ES-I3 (cell line): ENCODE data around the gene ATF5.
"Not testable (repeated sequence)": the region's sequence is repeated elsewhere in the genome, so short reads cannot be mapped to it uniquely, and the experiment has no call there.

ENCODE experiments used
- H3K36me3 ChIP-seq: 2 replicates; pipeline ENCODE4 v1.6.1; 2013; ENCODE audit warnings: mild to moderate bottlenecking, low read length, control low read depth, moderate library complexity; ENCODE audit not compliant: insufficient read depth
- H3K4me1 ChIP-seq: 2 replicates; pipeline ENCODE4 v1.6.1; 2013; ENCODE audit warnings: mild to moderate bottlenecking, control low read depth, low read length; ENCODE audit not compliant: insufficient read depth
- H3K9ac ChIP-seq: 2 replicates; pipeline ENCODE4 v1.6.1; 2013; ENCODE audit warnings: low read depth, mild to moderate bottlenecking, low read length, moderate library complexity
- H3K9me3 ChIP-seq: 2 replicates; pipeline ENCODE4 v1.6.1; 2013; ENCODE audit warnings: mild to moderate bottlenecking, low read length, moderate library complexity; ENCODE audit not compliant: control insufficient read depth, insufficient read depth

The ATF5 gene

DNA sequence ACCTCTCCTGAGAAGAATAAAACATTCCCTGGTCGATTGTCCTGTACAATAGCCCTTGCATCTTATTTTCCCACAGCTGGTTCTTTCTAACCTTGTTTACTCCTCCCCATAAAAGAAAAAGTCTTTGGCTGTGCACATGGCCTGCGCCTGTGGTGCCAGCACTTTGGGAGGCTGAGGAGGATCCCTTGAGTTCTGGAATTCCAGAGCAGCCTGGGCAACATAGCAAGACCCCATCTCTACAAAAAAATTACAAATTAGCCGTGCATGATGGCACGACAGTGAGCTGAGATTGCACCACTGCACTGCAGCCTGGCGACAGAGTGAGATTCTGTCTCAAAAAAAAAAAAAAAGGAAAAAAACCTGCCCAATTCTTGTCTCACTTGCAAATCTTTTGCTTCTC is 7.5 kb downstream of the ATF5 start:
- H3K9me3 ChIP-seq = no peaks in the 10 kb centered on the region
- H3K36me3 ChIP-seq = no peaks in the 10 kb centered on the region
- H3K4me1 ChIP-seq = no peaks in the 10 kb centered on the region; the same call in 1 of the 2 replicates
- no peak overlapping the region for H3K9ac ChIP-seq

DNA sequence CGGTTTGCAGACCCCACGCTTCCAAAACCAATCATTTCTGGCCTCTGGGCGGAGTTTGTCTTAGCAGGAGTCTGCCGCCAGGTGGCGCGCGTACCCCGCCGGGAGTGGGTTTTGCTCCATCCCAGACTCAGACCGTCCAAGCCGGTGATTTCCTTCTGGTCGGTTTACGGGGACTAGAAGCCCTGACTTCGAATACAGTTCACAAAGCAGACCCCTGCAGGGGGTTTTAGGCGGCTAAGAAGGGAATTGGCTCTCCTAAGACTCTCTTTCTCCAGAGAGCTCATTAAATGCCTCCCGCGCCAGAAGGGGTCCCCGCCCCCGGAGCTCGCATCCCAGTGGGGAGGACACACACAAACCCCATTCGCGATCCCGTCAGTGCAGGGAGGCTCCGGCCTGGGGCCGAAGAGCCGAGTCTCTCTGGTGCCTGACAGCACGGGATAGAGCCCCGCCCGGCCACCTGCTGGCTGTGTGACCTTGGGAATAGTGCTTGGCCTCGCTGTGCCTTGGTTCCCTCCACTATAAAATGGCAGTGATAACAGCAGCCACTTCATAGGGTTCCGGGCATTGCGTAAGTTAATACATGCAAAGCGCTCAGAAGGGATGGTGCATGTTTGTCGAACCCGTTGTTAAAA is 8.9 kb downstream of the ATF5 start:
- no peaks in the 10 kb centered on the region for H3K36me3 ChIP-seq
- no peaks in the 10 kb centered on the region for H3K9me3 ChIP-seq
- H3K9ac ChIP-seq = peak overlapping the region; percentile 39; the same call in 1 of the 2 replicates
- no peaks in the 10 kb centered on the region; the same call in 1 of the 2 replicates for H3K4me1 ChIP-seq

DNA sequence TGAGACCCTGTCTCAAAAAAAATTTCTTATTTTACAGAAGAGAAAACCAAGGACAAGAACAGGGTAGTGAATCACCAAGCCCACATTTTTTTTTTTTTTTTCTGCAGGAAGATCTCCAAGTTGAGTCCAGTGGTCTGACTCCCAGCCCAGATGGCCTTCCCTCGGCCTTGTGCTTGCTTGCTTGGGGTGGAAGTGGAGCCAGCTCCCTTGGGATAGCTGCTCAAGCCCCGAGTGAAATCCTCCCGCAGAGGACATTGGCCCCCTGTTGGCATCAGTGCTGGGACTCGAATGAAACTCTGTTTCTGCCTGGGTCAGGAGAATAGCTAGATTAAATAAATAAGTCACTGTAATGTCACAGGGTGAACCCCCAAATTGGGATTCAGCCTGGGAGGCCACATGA is 9.7 kb downstream of the ATF5 start:
- H3K4me1 ChIP-seq = no peaks in the 10 kb centered on the region; the same call in 1 of the 2 replicates
- no peaks in the 10 kb centered on the region for H3K36me3 ChIP-seq
- H3K9ac ChIP-seq = no peak overlapping the region
- no peaks in the 10 kb centered on the region for H3K9me3 ChIP-seq

- no peaks in the 10 kb centered on the region for H3K9me3 ChIP-seq
- no peak overlapping the region for H3K9ac ChIP-seq
- no peaks in the 10 kb centered on the region; the same call in 1 of the 2 replicates for H3K4me1 ChIP-seq
- H3K36me3 ChIP-seq = no peaks in the 10 kb centered on the region
Measured at GRCh38 chr19:49939721-49940481, 10.9 kb downstream of the ATF5 start.

DNA sequence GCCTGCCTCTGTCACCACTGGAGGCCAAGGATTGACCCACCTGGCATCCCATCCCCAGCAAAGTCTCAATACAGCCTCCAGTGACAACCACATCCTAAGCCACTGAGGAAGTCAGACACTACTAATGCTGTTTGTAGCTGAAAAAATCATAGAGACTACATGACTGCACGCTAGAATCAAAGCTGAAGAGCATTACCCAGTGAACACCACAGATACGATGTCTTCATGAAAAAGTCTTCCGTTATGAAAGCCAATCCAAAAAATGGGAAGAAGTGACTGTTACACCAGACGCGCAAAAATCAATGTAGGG is 11.4 kb downstream of the ATF5 start:
- Histone ChIP-seq H3K9ac (no peak overlapping the region), H3K4me1 (no peaks in the 10 kb centered on the region; the same call in 1 of the 2 replicates), H3K9me3 (no peaks in the 10 kb centered on the region), H3K36me3 (no peaks in the 10 kb centered on the region)

- not testable (repeated sequence) for H3K9ac ChIP-seq, H3K36me3 ChIP-seq, H3K9me3 ChIP-seq, H3K4me1 ChIP-seq
Measured at GRCh38 chr19:49944567-49944966, 15.6 kb downstream of the ATF5 start.

DNA sequence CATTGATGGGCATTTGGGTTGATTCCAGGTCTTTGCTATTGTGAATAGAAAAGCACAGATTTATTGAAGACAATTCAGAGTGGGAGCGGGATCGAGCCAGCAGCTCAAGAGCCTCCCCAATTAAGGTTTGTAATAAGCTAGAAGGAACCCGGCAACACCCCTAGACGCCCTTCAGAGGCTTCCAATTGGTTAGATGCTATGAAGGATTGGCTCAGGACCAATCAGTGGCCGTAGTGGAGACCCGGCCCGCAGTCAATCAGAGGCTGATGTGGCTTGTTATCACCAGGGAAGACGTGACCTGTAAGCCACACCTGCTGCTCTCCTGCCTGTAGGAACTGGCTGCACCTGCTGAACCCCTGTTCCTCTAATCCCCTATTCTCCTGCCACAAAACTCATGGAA is 17.4 kb downstream of the ATF5 start:
- Histone ChIP-seq H3K4me1 (no peaks in the 10 kb centered on the region; the same call in 1 of the 2 replicates), H3K9ac (no peak overlapping the region), H3K36me3 (no peaks in the 10 kb centered on the region), H3K9me3 (no peaks in the 10 kb centered on the region)

GRCh38 chr19:49949742-49950589 is 21.0 kb downstream of the ATF5 start:
- Histone ChIP-seq H3K4me1 (peaks cover 8% of the 10 kb centered on the region; the same call in 1 of the 2 replicates), H3K36me3 (no peaks in the 10 kb centered on the region), H3K9ac (no peak overlapping the region), H3K9me3 (no peaks in the 10 kb centered on the region)

DNA sequence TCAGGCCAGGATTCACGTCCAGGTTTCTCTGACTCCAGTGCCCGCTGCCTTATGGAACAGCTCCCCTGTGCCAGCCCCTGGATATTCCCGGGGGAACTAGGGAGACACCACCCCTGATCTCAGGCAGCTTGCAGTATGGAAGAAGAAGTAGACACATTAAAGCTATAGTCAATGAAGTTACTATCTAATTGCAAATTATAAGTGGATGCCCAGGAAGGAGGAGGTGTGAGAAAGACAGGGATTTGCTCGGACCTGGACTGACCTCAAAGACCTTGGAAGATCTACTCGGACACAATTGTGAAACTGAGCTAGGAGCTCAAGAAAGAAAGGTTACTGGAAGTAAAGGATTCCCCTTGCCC is 21.6 kb downstream of the ATF5 start:
- Histone ChIP-seq H3K9ac (no peak overlapping the region), H3K4me1 (peaks cover 8% of the 10 kb centered on the region; the same call in 1 of the 2 replicates), H3K9me3 (no peaks in the 10 kb centered on the region), H3K36me3 (no peaks in the 10 kb centered on the region)

DNA sequence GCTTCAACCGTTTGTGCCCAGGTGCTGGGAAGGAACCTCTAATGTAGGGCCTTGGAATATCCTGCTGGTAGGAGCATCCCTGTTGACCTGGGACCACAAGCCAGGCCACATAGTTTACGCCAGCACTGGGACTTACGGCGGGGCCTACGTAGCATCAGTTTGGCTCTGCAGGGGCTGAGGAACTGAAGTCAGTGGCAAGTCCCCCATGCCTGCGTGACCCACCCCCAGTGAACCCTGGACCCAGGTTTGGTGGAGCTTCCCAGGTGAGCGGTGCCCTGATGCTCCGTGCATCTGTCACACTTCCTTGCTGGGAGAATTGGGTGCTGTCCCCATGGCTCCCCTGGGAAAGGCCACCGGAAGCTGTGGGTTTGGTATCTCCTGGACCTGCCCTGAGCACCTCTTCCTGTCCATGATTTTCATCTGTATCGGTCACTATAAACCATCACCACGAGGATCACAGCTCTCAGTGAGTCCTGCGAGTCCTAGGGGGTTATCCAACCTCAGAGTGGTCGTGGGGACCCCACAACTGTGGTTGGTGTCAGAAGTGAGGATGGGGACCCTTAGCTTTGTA is 22.0 kb downstream of the ATF5 start:
- Histone ChIP-seq H3K9me3 (no peaks in the 10 kb centered on the region), H3K9ac (no peak overlapping the region), H3K36me3 (no peaks in the 10 kb centered on the region), H3K4me1 (peaks cover 8% of the 10 kb centered on the region; the same call in 1 of the 2 replicates)

GRCh38 chr19:49951806-49952478 is 22.9 kb downstream of the ATF5 start:
- H3K36me3 ChIP-seq = no peaks in the 10 kb centered on the region
- H3K9me3 ChIP-seq = no peaks in the 10 kb centered on the region
- peaks cover 8% of the 10 kb centered on the region; the same call in 1 of the 2 replicates for H3K4me1 ChIP-seq
- no peak overlapping the region for H3K9ac ChIP-seq

DNA sequence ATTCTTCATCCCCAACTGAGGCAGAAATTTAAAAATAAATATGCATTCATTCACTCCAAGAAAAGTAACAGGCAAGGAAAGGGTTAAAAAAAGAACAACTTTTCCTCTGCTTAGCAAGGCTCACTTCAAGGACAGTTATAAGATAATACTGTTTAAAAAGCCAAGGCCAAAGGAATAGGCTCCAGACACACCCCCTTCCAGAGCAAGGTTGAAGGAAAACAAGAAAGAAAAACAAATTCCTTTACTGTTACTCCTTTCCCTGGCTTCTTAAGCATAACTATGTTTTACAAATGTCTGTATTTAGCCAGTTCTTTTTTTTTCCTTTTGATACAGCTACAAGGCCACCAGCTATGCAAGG is 23.5 kb downstream of the ATF5 start:
- H3K9ac ChIP-seq = no peak overlapping the region
- peaks cover 12% of the 10 kb centered on the region; the same call in 1 of the 2 replicates for H3K4me1 ChIP-seq
- H3K9me3 ChIP-seq = no peaks in the 10 kb centered on the region
- no peaks in the 10 kb centered on the region for H3K36me3 ChIP-seq

DNA sequence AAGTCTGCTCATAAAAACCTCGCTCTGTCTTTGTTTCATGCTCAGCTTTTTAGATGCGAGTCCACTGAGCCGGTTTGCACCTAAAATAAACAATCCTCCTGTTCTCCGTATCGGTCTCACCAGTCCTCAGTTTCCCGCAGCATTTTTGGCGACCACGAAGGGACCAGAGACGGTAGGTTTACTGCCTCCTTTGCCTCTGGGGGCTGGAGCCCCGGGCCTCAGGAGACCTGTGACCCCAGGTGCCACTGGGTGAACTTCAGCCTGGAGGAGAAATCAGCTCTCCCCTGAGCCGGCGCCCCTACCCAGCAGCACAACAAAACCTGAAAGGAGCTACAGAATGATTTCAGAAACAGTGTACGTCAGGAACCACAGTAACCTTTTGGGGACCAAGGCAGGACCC is 23.9 kb downstream of the ATF5 start:
- Histone ChIP-seq H3K4me1 (peaks cover 14% of the 10 kb centered on the region; the same call in 1 of the 2 replicates), H3K9me3 (no peaks in the 10 kb centered on the region), H3K9ac (no peak overlapping the region), H3K36me3 (no peaks in the 10 kb centered on the region)

- H3K36me3 ChIP-seq = no peaks in the 10 kb centered on the region
- H3K4me1 ChIP-seq = peaks cover 14% of the 10 kb centered on the region; the same call in 1 of the 2 replicates
- H3K9me3 ChIP-seq = no peaks in the 10 kb centered on the region
- H3K9ac ChIP-seq = no peak overlapping the region
Measured at GRCh38 chr19:49953416-49953815, 24.4 kb downstream of the ATF5 start.
